GM12878 (cell line): ENCODE data around the gene GNRHR.
"Not testable (repeated sequence)": the region's sequence is repeated elsewhere in the genome, so short reads cannot be mapped to it uniquely, and the experiment has no call there.

ENCODE experiments used
- GABPA ChIP-seq: IDR thresholded peaks from 2 replicates; pipeline ENCODE4 v1.6.1; 2014; ENCODE audit warnings: antibody characterized with exemption, low read depth, mild to moderate bottlenecking, inconsistent platforms
- POLR2A ChIP-seq: IDR thresholded peaks from 2 replicates; pipeline ENCODE4 v1.6.1; 2011; ENCODE audit warnings: low read depth, mild to moderate bottlenecking, low read length
- RAD21 ChIP-seq: IDR thresholded peaks from 2 replicates; pipeline ENCODE4 v1.6.1; 2011; ENCODE audit warnings: mild to moderate bottlenecking, low read depth, low read length, moderate library complexity; ENCODE audit not compliant: insufficient read depth
- REST ChIP-seq: IDR thresholded peaks from 2 replicates; pipeline ENCODE4 v1.6.1; 2012; ENCODE audit warnings: mild to moderate bottlenecking, low read depth, low read length
- SIN3A ChIP-seq: IDR thresholded peaks from 2 replicates; pipeline ENCODE4 v1.6.1; 2012; ENCODE audit warnings: low read depth, low read length, improper control_type of control experiment
- YY1 ChIP-seq: IDR thresholded peaks from 2 replicates; pipeline ENCODE4 v1.6.1; 2011; ENCODE audit warnings: low read depth, mild to moderate bottlenecking, low read length
- TF ChIP-seq, protein P1 (sequence below): IDR thresholded peaks from 2 replicates; pipeline ENCODE4 v1.6.1; 2012; ENCODE audit warnings: low read depth, low read length, improper control_type of control experiment
- TF ChIP-seq, protein P2 (sequence below), 3 experiments: IDR thresholded peaks in 2 of 3; conservative IDR thresholded peaks in 1 of 3; 2 replicates each; pipeline ENCODE4 v1.5.1; 2011; ENCODE audit warnings: low read depth in 3 of 3, low read length in 3 of 3, mild to moderate bottlenecking in 3 of 3, control low read depth in 2 of 3, moderate library complexity in 2 of 3, inconsistent platforms in 1 of 3, mixed read lengths in 1 of 3; ENCODE audit not compliant: control insufficient read depth in 2 of 3, insufficient read depth in 1 of 3; ENCODE audit errors: extremely low read depth in 1 of 3

DNA sequence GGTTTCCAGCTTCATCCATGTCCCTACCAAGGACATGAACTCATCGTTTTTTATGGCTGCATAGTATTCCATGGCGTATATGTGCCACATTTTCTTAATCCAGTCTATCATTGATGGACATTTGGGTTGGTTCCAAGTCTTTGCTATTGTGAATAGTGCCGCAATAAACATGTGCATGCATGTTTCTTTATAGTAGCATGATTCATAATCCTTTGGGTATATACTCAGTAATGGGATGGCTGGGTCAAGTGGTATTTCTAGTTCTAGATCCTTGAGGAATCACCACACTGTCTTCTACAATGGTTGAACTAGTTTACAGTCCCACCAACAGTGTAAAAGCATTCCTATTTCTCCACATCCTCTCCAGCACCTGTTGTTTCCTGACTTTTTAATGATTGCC is 23.7 kb downstream of the GNRHR start:
- TF ChIP-seq SIN3A, POLR2A, YY1, REST, RAD21, GABPA: not testable (repeated sequence)
- TF ChIP-seq, protein P1, sequence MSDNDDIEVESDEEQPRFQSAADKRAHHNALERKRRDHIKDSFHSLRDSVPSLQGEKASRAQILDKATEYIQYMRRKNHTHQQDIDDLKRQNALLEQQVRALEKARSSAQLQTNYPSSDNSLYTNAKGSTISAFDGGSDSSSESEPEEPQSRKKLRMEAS: not testable (repeated sequence)
- TF ChIP-seq, protein P2, sequence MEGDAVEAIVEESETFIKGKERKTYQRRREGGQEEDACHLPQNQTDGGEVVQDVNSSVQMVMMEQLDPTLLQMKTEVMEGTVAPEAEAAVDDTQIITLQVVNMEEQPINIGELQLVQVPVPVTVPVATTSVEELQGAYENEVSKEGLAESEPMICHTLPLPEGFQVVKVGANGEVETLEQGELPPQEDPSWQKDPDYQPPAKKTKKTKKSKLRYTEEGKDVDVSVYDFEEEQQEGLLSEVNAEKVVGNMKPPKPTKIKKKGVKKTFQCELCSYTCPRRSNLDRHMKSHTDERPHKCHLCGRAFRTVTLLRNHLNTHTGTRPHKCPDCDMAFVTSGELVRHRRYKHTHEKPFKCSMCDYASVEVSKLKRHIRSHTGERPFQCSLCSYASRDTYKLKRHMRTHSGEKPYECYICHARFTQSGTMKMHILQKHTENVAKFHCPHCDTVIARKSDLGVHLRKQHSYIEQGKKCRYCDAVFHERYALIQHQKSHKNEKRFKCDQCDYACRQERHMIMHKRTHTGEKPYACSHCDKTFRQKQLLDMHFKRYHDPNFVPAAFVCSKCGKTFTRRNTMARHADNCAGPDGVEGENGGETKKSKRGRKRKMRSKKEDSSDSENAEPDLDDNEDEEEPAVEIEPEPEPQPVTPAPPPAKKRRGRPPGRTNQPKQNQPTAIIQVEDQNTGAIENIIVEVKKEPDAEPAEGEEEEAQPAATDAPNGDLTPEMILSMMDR (IDR thresholded peaks at IDR 0.05 in 2 of 3, conservative IDR thresholded peaks at IDR 0.05 in 1 of 3; ENCODE audit: control insufficient read depth in 2 of 3, extremely low read depth in 1 of 3, insufficient read depth in 1 of 3, low read depth in 3 of 3, low read length in 3 of 3): not testable (repeated sequence)
